Left ventricle myocardium superior (tissue), 1 donor: ENCODE results near the gene NXPH4. TPM values are rescaled to one million over a fixed set of nuclear protein-coding genes. Genes with fewer than 3 reads are reported as not detected.

Experiments used
- ATAC-seq: fragments of 200-7000 bp; cut with Tn5 transposase; one replicate; pipeline ENCODE4 v1.9.1; 2020; ENCODE audit warnings: mild to moderate bottlenecking, moderate library complexity
- DNase-seq: peaks from one replicate; pipeline ENCODE4 v3.0.0-alpha.2; 2020
- intact Hi-C: fragments of 100-400 bp; cut with micrococcal nuclease; formaldehyde crosslinking; loops from one replicate; pipeline ENCODE4 v1.11.0; 2022
- total RNA-seq: library from RNA; stranded (reverse); fragmentation: NEBNext Ultra II Directional; extraction: Animal tissue kit (Norgen Biotek cat#: 25700); gene quantifications from one replicate; pipeline ENCODE4 v1.2.1, GENCODE V29; 2021
- donor health status: DM: no; HTN: yes; CAD: no; lungs with severe emphysema.

The NXPH4 gene
- total RNA-seq, 1 donor from 2014 or later: 1.8 TPM

DNA sequence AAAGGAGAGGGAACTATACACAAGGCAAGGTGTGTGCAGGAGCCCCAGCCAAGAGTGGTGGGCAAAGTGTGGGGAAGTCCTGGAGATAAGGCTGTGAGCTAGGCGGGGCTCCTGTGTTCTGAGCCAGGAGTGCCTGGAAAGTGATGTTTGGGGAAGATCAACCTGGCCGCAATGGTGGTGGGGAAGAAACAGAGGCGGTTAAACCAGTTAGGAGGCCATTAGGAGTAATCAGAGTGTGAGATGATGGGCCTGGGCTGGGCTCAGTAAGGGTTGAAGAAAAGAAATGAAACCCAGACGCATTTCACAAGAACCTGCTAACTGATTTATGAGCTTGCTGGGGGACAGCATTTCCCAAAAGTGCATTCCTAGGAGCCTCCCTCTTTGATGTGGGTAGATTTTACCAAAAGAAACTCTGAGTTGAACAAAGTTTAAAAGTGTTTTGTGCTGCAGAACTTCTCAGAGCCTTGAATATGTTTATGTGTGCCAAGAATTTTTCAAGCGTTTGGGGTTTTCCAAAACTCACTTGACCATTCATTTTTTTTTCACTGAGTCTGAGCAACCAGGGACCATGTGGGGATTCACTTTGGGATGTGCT, 34.9 kb upstream of the NXPH4 start:
- ATAC-seq (no peak), DNase-seq (no peak)
- intact Hi-C loops: loop anchor here (2.0 kb wide), 1 partner anchor 53 kb away; the partner anchor contains the start of gene LRP1

DNA sequence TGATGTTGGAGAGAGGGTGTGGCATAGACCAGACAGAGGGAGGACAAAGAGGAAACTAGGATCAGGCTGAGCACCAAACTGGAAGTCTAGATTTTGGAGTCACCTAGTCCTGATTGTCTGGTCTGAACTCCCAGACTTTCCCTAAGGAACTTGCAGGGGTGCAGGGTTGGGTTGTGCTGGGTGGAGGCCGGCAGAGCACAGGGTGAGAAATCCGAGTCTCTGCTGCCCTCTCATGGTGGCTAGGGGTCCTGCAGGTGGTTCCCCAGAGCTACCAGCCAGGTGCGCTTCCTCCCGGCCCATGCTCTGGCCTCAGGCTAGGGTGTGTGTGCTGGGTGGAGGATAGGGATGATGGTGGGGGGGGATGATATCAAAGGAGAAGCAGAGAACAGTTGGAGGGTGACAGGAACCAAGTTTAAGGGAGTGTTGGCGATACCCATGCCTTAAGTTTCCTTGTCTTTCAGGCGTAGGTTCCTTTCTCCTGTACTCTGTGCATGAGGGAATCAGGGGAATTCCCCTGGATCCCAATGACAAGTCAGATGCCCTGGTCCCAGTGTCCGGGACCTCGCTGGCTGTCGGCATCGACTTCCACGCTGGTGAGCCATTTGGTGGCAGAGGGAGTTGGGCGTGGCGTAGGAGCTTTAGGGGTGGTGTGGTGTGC, 33.5 kb upstream of the NXPH4 start:
- ATAC-seq: peak; percentile 83
- DNase-seq: peak; percentile 81
- intact Hi-C loops: loop anchor here (2.0 kb wide), 1 partner anchor 54 kb away; the partner anchor contains the start of gene LRP1

DNA sequence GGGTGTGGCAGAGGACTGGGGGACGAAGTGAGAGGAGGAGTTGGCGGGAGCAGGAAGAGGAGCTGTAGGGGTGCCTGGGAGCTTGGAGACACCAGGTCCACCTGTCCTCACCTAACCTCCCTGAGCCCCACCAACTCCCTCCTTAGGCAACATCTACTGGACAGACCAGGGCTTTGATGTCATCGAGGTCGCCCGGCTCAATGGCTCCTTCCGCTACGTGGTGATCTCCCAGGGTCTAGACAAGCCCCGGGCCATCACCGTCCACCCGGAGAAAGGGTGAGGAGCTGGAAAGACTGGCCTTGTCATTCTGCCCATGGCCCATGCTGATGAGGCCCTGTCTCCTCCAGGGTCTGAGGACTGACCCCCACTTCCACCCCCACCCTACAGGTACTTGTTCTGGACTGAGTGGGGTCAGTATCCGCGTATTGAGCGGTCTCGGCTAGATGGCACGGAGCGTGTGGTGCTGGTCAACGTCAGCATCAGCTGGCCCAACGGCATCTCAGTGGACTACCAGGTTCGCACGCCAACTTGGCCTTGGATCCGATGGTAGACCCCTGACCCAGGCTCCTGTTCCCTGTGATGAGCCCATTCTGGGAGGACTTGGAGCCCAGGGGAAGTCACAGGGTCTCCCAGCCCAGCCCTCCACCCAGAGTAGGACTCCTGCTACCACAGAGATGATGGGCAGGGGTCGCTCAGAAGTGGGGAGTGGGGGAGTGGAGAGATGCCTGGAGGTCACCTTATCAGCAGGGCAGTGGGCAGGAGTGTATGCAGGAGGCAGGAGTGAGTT, 32.5 kb upstream of the NXPH4 start:
- no peak for DNase-seq
- intact Hi-C loops: loop anchor here (2.0 kb wide), 1 partner anchor 55 kb away; the partner anchor contains the start of gene LRP1
- no peak for ATAC-seq

DNA sequence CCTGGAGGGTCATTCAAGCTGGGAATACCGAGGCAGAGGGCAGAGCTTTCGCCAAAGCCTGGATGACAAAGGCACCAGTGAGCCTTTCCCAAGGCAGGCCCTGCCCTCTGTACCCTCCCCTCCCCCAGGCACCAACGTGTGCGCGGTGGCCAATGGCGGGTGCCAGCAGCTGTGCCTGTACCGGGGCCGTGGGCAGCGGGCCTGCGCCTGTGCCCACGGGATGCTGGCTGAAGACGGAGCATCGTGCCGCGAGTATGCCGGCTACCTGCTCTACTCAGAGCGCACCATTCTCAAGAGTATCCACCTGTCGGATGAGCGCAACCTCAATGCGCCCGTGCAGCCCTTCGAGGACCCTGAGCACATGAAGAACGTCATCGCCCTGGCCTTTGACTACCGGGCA, 31.2 kb upstream of the NXPH4 start:
- DNase-seq: no peak
- intact Hi-C loops: no loop called here
- no peak for ATAC-seq

DNA sequence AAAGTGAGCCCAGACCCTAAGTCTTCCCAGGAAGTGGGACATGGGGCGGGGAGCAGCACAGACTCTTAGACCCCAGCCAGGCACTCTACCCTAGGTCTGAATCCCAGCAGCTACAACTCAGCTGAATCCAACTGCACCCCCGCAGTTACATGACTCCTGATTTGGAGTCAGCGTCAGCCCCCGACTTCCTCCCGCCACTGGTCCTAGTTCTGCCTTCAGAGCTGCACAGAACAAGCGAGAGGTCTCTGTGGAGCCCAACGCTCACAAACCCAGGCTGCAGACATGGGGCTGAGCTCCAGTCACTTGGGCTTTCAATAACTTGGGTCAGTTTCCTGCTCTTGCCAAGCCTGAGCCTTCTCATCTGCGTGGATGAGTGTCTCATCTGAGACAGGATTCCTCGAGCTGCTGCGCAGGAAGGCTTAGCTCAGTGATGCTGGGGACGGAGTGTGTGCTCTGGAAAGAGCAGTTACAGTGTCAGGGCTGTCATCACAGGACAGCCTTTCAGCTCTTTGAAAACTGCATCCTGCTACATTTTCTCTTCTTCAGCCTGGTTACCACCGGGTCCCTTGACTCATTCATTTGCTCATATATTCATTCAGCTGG, 30.6 kb upstream of the NXPH4 start:
- intact Hi-C loops: no loop called here

DNA sequence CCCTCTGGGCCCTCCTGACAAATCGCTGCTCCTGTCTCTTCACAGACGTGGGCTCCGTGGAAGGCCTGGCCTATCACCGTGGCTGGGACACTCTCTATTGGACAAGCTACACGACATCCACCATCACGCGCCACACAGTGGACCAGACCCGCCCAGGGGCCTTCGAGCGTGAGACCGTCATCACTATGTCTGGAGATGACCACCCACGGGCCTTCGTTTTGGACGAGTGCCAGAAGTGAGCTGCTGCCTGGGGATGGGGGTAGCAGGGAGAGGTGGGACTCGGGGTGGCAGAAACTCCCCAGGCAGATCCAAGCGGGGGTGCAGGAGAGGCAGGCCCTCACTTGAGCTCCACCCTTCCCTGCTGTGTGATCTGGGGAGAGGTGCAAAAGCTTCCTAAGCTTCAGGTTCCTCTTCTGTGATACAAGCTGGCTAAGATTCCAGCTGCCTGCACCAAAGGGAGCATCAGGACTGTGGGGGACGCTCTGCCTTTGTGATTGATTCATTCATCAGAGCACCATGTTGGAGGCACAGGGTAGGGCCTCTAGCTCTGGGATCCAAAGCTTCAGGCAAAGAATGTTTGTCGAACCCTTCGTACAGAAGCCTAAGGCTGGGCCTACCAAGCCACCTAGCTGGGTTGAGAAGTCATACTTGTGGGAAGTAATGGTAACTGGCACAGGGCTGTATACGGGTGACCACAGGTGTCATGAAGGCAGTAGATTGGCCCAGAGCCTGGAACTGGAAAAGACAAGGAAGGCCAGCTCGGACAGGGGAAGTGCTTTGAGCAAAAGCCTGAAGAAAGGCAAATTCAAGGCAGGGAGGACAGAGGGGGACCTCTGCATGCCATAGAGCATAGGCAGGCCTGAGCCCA, 29.1 kb upstream of the NXPH4 start:
- intact Hi-C loops: no loop called here
- DNase-seq (no peak), ATAC-seq (no peak)

More for the DNA sequence above, 30.6 kb upstream of the NXPH4 start:
- ATAC-seq (no peak), DNase-seq (no peak)

DNA sequence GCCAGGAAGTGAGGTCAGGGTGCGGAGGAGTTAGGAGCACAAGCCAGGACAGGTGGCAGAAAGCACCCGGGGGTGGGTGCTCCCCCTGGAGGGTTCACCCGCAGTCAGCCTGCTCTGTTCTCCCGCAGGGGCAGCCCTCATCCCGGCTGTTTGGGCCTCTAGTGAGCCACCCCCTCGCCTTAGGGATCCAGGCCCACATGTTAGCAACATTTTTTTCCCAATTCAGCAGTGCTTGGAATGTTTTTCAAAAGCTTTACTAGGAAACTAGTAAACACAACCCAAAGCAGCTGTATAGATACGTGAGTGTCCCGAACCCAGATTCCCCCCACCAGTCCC, 28.5 kb upstream of the NXPH4 start:
- intact Hi-C loops: no loop called here
- no peak for ATAC-seq
- DNase-seq: no peak

DNA sequence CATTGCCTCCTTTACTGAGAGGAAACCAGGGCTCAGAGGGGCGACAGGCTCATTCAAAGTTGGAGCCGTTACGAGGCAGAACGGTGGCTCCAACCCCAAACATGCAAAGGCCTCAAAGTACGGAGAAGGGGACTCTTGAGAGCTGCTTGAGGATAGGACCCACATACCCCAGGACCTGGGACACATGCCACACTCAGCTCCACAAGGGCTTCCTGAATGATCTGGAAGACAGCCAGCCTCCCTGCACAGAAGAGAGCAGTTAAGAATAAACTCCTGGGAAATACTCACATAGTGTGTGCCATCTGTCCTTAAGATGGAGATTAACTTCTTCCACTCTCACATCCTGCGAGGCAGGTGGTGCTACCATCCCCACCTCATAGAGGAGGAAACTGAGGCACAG, 26.6 kb upstream of the NXPH4 start:
- intact Hi-C loops: no loop called here
- DNase-seq (no peak), ATAC-seq (peak; percentile 73)

DNA sequence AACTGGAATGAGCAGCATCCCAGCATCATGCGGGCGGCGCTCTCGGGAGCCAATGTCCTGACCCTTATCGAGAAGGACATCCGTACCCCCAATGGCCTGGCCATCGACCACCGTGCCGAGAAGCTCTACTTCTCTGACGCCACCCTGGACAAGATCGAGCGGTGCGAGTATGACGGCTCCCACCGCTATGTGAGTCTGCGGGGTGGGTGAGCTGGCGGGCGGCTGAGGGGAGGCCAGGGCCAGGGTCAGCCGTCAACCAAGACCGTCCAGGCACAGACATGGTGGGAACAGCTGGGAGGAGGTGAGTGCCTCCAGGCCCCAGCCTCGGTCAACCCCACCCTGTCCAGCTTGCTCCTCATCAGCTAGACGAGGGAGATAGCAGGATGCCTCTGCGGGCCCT, 25.8 kb upstream of the NXPH4 start:
- DNase-seq (no peak), ATAC-seq (no peak)
- intact Hi-C loops: no loop called here

DNA sequence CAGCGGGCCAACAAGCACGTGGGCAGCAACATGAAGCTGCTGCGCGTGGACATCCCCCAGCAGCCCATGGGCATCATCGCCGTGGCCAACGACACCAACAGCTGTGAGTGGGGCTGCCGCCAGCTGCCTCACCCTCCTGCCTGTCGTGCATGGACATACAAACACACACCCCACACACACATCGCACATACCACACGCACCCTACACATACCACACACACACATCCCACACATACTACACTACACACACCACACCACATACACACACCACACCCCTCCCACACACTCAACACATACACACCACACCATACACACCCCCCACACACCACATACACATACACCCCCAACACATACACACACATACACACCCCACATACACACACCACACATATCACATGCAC, 25.2 kb upstream of the NXPH4 start:
- ATAC-seq: no peak
- intact Hi-C loops: no loop called here

DNA sequence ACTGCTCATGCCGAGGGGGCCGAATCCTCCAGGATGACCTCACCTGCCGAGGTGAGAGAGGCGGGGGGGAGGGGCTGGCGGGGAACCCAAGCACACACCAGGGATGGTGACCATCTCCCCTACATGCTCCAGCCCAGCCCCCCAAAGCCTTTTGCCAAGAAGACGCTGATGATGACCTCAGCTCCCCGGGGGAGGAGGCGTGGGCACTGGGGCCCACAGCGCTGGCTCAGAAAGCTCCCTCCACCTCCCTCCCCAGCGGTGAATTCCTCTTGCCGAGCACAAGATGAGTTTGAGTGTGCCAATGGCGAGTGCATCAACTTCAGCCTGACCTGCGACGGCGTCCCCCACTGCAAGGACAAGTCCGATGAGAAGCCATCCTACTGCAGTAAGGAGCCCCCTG, 23.7 kb upstream of the NXPH4 start:
- DNase-seq (no peak), ATAC-seq (no peak)
- intact Hi-C loops: no loop called here

More for the DNA sequence above, 25.2 kb upstream of the NXPH4 start:
- no peak for DNase-seq

DNA sequence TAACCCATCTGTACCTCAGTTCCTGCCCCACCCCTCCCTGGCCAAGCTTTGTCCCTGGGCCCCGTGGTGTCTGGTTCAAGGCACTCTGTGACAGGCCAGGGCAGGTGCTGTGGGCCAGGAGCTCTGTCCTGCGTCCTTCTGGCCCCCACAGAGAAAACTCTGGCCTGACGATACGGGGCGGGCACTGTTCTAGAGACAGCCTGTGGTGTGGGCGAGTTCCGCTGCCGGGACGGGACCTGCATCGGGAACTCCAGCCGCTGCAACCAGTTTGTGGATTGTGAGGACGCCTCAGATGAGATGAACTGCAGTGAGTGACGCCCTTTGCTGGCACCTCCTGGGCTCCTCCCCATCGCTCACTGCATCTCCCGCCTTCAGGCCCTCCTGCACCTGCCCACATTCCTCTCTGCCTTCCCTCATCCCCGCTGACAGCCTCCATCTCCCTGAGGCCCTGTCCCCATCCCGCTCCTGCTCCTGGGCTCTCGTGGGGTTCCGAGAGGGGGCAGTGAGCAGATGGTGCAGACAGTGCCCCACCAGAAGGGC, 22.8 kb upstream of the NXPH4 start:
- intact Hi-C loops: no loop called here
- no peak for ATAC-seq
- no peak for DNase-seq

DNA sequence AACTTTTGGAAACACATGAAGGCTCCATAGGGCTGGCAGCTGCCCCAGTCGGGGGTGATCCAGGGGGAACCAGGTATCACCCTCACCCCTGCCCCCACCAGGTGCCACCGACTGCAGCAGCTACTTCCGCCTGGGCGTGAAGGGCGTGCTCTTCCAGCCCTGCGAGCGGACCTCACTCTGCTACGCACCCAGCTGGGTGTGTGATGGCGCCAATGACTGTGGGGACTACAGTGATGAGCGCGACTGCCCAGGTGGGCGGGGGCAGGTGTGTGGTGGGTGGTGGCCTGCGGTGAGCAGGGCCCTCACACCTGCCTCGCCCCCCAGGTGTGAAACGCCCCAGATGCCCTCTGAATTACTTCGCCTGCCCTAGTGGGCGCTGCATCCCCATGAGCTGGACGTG, 22.3 kb upstream of the NXPH4 start:
- no peak for ATAC-seq
- intact Hi-C loops: no loop called here
- no peak for DNase-seq

DNA sequence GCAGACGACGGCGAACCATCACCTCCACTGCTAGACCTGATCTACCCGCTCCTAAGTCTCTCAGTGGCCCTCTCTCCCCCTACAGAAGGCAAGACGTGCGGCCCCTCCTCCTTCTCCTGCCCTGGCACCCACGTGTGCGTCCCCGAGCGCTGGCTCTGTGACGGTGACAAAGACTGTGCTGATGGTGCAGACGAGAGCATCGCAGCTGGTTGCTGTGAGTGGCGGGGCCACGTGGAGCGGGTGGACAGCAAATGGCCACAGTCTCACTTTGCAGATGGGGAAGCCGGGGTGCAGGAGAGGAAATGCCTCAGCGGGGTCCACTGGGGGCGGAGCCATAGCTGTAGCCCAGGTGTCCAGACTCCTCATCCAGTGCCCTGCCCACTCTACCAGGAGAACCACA, 21.4 kb upstream of the NXPH4 start:
- ATAC-seq (no peak), DNase-seq (no peak)
- intact Hi-C loops: no loop called here

DNA sequence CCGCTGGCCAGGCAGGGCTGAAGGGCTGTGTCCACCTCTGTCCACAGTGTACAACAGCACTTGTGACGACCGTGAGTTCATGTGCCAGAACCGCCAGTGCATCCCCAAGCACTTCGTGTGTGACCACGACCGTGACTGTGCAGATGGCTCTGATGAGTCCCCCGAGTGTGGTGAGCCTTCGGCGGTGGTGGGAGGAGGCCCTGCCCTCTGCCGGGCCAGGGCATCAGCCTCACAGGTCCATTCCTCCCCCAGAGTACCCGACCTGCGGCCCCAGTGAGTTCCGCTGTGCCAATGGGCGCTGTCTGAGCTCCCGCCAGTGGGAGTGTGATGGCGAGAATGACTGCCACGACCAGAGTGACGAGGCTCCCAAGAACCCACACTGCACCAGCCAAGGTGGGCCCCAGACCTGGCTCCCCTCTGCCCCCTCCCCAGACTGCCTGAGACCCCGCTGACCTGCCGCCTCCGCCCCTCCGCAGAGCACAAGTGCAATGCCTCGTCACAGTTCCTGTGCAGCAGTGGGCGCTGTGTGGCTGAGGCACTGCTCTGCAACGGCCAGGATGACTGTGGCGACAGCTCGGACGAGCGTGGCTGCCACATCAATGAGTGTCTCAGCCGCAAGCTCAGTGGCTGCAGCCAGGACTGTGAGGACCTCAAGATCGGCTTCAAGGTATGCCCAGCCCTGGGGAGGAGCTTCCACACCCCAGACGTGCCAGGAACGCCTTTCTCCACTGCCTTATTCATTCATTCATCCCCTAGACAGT, 20.8 kb upstream of the NXPH4 start:
- DNase-seq: no peak
- intact Hi-C loops: no loop called here
- no peak for ATAC-seq

DNA sequence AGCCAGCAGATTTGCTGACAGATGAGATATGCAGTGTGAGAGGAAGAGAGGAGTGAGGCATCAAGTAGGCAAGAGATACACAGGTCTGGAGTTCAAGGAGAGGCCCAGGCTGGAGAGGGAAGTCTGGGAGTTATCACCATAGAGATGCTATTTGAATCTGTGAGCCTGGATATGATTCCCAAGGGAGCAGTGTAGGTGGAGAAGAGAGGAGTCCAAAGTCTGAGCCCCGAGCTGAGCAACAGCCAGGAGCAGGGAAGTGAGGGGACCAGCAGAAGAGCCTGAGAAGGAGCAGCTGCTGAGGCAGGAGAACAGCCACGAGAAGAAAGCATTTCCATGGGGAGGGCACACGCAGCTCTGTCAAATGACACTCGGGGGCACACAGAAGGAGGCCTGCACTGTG, 20.2 kb upstream of the NXPH4 start:
- no peak for ATAC-seq
- DNase-seq: no peak
- intact Hi-C loops: no loop called here

DNA sequence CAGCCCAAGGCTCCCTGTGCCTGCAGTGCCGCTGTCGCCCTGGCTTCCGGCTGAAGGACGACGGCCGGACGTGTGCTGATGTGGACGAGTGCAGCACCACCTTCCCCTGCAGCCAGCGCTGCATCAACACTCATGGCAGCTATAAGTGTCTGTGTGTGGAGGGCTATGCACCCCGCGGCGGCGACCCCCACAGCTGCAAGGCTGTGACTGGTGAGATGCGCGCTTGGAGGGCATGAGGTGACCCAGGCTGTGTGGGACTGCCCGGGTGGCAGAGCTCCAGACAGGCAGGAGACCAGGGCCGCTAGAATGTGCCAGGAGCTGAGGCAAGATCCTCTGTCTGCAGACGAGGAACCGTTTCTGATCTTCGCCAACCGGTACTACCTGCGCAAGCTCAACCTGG, 19.6 kb upstream of the NXPH4 start:
- DNase-seq: no peak
- intact Hi-C loops: no loop called here
- ATAC-seq: no peak

DNA sequence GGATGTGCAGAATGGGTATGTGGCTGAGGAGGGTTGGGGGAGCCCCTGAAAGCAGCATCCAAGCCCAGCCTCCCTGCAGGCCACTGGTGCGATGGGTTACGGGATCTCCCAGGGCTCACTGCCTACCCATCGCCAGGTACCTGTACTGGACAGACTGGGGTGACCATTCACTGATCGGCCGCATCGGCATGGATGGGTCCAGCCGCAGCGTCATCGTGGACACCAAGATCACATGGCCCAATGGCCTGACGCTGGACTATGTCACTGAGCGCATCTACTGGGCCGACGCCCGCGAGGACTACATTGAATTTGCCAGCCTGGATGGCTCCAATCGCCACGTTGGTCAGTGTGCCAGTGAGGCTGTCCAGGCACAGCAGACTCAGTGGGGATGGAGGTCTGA, 18.3 kb upstream of the NXPH4 start:
- intact Hi-C loops: no loop called here
- DNase-seq: no peak
- no peak for ATAC-seq
